Hepatocyte (in vitro differentiated cells): ENCODE data around the gene VAMP1.
"Not testable (repeated sequence)": the region's sequence is repeated elsewhere in the genome, so short reads cannot be mapped to it uniquely, and the experiment has no call there.

Experiments used
- CTCF ChIP-seq: fragments of 200-600 bp; sonication (generic); IDR thresholded peaks from 2 replicates; pipeline ENCODE4 v1.5.1; 2016; ENCODE audit warnings: antibody characterized with exemption, mild to moderate bottlenecking; ENCODE audit not compliant: poor library complexity
- EZH2 ChIP-seq: fragments of 200-600 bp; sonication (generic); IDR thresholded peaks from 2 replicates; pipeline ENCODE4 v1.6.1; 2016; ENCODE audit warnings: antibody characterized with exemption, mild to moderate bottlenecking, borderline replicate concordance

DNA sequence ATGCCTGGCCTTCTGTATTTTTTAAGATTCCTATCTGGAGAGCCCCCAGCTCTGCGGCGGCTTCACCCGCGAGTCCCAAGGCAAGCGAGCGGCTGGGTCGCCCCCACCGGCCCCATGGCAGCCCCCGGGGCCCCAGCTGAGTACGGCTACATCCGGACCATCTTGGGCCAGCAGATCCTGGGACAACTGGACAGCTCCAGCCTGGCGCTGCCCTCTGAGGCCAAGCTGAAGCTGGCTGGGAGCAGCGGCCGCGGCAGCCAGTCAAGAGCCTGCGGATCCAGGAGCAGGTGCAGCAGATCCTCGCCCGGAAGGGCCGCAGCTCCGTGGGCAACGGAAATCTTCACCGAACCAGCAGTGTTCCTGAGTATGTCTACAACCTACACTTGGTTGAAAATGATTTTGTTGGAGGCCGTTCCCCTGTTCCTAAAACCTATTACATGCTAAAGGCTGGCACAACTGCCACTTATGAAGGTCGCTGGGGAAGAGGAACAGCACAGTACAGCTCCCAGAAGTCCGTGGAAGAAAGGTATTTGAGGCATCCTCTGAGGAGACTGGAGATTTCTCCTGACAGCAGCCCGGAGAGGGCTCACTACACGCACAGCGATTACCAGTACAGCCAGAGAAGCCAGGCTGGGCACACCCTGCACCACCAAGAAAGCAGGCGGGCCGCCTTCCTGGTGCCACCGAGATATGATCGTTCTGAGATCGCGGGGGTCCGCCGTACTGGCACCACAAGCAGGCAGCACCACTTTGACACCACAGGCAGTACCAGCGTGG is 7.3 kb upstream of the VAMP1 start:
- TF ChIP-seq CTCF, EZH2: not testable (repeated sequence)
